Measurements from ENCODE around the gene C6orf136. TPM values are rescaled to one million over a fixed set of nuclear protein-coding genes. Genes with fewer than 3 reads are reported as not detected.

Gene C6orf136
- total and polyA plus RNA-seq, 12 donors, result 39.8 to 134 (median 53.3) TPM

DNA sequence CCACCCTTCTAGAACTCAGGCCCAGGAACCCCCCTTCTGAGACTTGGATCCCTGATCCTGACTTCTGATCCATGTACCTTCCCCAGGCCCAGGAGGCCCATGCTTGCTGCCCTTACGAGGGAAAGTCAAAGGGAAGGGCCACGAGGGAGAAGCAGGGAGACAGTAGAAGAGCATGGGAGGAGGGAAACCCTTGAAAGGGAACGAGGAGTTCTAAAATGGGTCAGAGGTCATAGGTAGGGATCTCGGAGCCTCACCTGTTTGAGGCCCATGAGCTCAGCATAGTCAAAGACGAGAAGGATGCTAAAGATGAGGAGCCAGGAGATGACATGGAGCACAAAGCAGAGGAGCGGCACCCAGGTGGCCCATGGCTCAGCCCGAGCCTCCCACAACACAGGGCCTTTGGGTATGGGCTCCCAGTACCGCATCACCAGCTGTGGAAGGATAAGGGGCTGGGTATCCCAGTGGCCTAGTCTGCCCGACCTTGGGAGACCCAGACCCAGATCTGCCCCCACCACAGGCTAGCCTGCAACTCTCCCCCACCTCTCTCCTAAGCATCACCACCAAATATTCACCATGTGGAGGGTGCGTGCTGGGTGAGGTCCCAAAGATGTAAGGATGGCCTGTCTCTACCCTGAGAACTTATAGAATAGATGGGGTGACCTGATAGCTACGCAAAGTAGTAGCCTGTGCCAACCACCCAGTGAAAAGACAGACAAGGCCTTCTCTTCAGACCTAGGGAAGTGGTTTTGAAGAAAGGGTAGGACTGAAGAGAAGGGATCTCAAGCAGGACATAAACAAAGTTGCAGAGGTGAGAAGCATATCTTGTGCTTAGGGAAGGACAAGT, 42.3 kb downstream of the C6orf136 start:
- peaks cover 17 to 58% (median 41%) of the 10 kb centered on the region in 9 donors for H3K4me1 ChIP-seq
- WGBS, 2 donors, result 84% methylated on average over 11 of the region's 11 CpGs
- TF ChIP-seq, protein P1, sequence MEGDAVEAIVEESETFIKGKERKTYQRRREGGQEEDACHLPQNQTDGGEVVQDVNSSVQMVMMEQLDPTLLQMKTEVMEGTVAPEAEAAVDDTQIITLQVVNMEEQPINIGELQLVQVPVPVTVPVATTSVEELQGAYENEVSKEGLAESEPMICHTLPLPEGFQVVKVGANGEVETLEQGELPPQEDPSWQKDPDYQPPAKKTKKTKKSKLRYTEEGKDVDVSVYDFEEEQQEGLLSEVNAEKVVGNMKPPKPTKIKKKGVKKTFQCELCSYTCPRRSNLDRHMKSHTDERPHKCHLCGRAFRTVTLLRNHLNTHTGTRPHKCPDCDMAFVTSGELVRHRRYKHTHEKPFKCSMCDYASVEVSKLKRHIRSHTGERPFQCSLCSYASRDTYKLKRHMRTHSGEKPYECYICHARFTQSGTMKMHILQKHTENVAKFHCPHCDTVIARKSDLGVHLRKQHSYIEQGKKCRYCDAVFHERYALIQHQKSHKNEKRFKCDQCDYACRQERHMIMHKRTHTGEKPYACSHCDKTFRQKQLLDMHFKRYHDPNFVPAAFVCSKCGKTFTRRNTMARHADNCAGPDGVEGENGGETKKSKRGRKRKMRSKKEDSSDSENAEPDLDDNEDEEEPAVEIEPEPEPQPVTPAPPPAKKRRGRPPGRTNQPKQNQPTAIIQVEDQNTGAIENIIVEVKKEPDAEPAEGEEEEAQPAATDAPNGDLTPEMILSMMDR (IDR thresholded peaks at IDR 0.05), result no peak
- intact Hi-C loops (cut with DNase I), result loop anchor here in 2 of 10 donors (5.0 to 10.0 kb wide), 2 partner anchors 72 to 196 kb away; partner anchors contain the start of genes DDR1 (in 1 of the 2), MRPS18B (in 1 of the 2) and PPP1R10 (in 1 of the 2)
- peak overlapping the region in 9 of 10 donors; percentile 94 to 100 (median 98) for H3K27ac ChIP-seq
- no peaks in the 10 kb centered on the region for H3K27me3 ChIP-seq
- H3K9me3 ChIP-seq, result no peaks in the 10 kb centered on the region
- no peak for ATAC-seq
- H3K36me3 ChIP-seq, result no peaks in the 10 kb centered on the region
- peak overlapping the region in 6 of 10 donors; percentile 70 to 87 (median 78) for H3K4me3 ChIP-seq
- DNase-seq, result no peak

DNA sequence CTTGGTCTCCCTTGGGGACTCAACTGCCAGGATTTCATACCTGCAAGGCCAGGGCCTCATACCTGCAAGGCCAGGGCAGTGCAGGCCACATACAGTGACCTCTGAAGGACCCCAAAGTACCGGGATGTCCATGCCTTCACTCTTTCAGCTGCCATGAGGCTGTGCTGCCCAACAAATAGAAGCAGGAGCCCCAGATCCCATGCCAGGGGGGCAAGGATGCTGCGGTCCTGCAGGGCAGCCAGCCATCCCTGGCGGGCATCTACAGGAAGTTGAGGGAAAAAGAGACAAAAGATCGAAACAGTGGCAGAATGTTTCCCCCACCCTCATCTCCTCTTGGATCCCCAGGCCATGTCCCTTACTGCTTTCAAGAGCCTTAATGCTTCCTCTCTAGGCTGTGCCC, 43.1 kb downstream of the C6orf136 start:
- DNase-seq (no peak), ATAC-seq (no peak)
- intact Hi-C loops (cut with DNase I), result loop anchor here in 5 of 10 donors (1.0 to 10.0 kb wide), 5 partner anchors 25 to 195 kb away; partner anchors contain the start of genes MDC1 (in 2 of the 5), DDR1 (in 1 of the 5), MRPS18B (in 1 of the 5) and PPP1R10 (in 1 of the 5)
- Histone ChIP-seq H3K4me1 (peaks cover 14 to 51% (median 39%) of the 10 kb centered on the region in 9 donors), H3K9me3 (no peaks in the 10 kb centered on the region), H3K27me3 (no peaks in the 10 kb centered on the region), H3K27ac (peak overlapping the region in 9 of 10 donors; percentile 72 to 100 (median 98)), H3K4me3 (peak overlapping the region in 9 of 10 donors; percentile 53 to 68 (median 62)), H3K36me3 (no peaks in the 10 kb centered on the region)
- TF ChIP-seq, protein P1 (IDR thresholded peaks at IDR 0.05), result no peak
- 22 to 25% methylated on average over 4 of the region's 4 CpGs for WGBS, 2 donors

DNA sequence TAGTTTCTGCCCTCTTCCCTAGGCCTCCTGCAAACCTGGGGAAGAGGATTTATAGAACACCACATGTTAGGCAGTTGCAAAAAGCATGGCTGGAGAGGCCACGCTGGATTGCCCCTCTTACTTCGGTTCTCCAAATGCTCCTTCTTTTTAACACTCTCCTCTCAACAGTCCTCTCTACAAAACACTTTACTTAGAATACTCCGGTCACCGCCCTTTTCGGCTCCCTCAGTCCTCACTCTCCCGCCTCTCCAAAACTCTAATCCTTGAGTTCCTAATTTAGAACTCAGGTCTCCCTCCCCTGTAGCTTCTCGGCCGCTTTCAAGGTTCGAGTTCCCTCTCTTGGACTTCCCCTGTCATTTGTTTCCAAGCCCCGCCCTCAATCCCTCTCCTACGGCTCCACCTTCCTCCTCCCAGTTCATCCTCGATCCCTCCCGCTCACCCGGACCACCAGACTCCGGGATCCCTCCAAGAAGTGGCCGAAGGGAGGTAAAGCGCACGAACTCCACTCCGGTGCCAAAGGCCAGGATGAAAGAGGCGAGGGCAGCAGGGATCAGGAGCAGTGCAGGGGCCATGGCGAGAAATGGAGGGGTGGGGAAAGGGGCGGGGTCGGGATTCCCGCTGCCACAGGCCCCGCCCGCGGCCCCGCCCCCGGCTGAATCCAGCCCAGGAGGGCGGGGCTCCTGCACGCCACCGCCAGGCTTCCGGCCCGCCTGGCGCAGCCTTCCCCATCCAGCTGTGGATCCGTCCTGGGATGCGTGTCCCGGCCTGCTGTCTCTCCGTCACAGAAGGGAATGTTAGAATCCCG, 43.7 kb downstream of the C6orf136 start, which contains the start of gene NRM:
TSS of gene NRM (minus strand) at position 582 of the 805 bp plus-strand sequence. CDS start at position 572, 10 bp downstream.
- intact Hi-C loops (cut with DNase I), result loop anchor here in 4 of 10 donors (1.0 to 2.0 kb wide), 3 partner anchors 24 to 27 kb away; partner anchors contain the start of gene MDC1 (in 3 of the 4)
- Histone ChIP-seq H3K27ac (peak within 1 kb of the TSS in 9 of 10 donors; percentile 72 to 100 (median 98)), H3K4me1 (peaks cover 10 to 44% (median 38%) of the 10 kb centered on the region in 9 donors), H3K27me3 (no peaks in the 10 kb centered on the region), H3K4me3 (peak within 1 kb of the TSS; percentile 20 to 68 (median 62)), H3K9me3 (no peaks in the 10 kb centered on the region), H3K36me3 (no peaks in the 10 kb centered on the region)
- 0% methylated on average over 40 of the region's 40 CpGs for WGBS, 2 donors
- ATAC-seq, result peak; percentile 64 to 75 (median 71)
- DNase-seq, result peak; percentile 92
- TF ChIP-seq, protein P1 (IDR thresholded peaks at IDR 0.05), result peak in 2 of 9 donors; percentile 3 to 21

Measured in heart right ventricle (tissue), 16 donors.